Measurements from ENCODE around the gene ADGRL3. TPM values are rescaled to one million over a fixed set of nuclear protein-coding genes. Genes with fewer than 3 reads are reported as not detected.

Gene ADGRL3
- total and polyA plus RNA-seq, 4 donors, result 0.39 to 59.9 (median 2.9) TPM

- Histone ChIP-seq H3K36me3 (ENCODE audit: control insufficient read depth in 4 of 4, insufficient read depth in 4 of 4, low read length in 4 of 4) (no peaks in the 10 kb centered on the region), H3K9ac (ENCODE audit: insufficient read depth in 1 of 2, low read length in 2 of 2) (no peak overlapping the region), H3K9me3 (ENCODE audit: control insufficient read depth in 4 of 4, insufficient read depth in 3 of 4, low read length in 3 of 4) (no peaks in the 10 kb centered on the region), H3K27ac (ENCODE audit: low read depth in 1 of 2, low read length in 1 of 2) (no peak overlapping the region), H3K27me3 (ENCODE audit: control insufficient read depth in 3 of 3, insufficient read depth in 3 of 3, low read length in 2 of 3) (no peaks in the 10 kb centered on the region), H3K4me1 (ENCODE audit: control insufficient read depth in 5 of 5, insufficient read depth in 5 of 5, low read length in 5 of 5) (peaks cover 0 to 1% (median 0%) of the 10 kb centered on the region in 5 donors), H3K4me3 (no peak overlapping the region)
- DNase-seq (no peak), ATAC-seq (ENCODE audit: insufficient read depth, low FRiP score) (no peak)
- WGBS, 2 donors, result 70 to 84% methylated on average over 6 of the region's 6 CpGs
- TF ChIP-seq, protein P1, sequence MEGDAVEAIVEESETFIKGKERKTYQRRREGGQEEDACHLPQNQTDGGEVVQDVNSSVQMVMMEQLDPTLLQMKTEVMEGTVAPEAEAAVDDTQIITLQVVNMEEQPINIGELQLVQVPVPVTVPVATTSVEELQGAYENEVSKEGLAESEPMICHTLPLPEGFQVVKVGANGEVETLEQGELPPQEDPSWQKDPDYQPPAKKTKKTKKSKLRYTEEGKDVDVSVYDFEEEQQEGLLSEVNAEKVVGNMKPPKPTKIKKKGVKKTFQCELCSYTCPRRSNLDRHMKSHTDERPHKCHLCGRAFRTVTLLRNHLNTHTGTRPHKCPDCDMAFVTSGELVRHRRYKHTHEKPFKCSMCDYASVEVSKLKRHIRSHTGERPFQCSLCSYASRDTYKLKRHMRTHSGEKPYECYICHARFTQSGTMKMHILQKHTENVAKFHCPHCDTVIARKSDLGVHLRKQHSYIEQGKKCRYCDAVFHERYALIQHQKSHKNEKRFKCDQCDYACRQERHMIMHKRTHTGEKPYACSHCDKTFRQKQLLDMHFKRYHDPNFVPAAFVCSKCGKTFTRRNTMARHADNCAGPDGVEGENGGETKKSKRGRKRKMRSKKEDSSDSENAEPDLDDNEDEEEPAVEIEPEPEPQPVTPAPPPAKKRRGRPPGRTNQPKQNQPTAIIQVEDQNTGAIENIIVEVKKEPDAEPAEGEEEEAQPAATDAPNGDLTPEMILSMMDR (IDR thresholded peaks at IDR 0.05; ENCODE audit: control extremely low read depth, extremely low read depth), result no peak
Measured at GRCh38 chr4:61294936-61295335, 94.8 kb downstream of the ADGRL3 start.

- TF ChIP-seq, protein P1 (IDR thresholded peaks at IDR 0.05; ENCODE audit: control extremely low read depth, extremely low read depth), result no peak
- peak in 1 of 3 donors; percentile 23 for DNase-seq
- ATAC-seq (ENCODE audit: insufficient read depth, low FRiP score), result no peak
- no peak overlapping the region for H3K4me3 ChIP-seq
- no peak overlapping the region for H3K9ac ChIP-seq (ENCODE audit: insufficient read depth in 1 of 2, low read length in 2 of 2)
- peaks cover 0 to 3% (median 0%) of the 10 kb centered on the region in 5 donors for H3K4me1 ChIP-seq (ENCODE audit: control insufficient read depth in 5 of 5, insufficient read depth in 5 of 5, low read length in 5 of 5)
- H3K27ac ChIP-seq (ENCODE audit: low read depth in 1 of 2, low read length in 1 of 2), result no peak overlapping the region
- H3K9me3 ChIP-seq (ENCODE audit: control insufficient read depth in 4 of 4, insufficient read depth in 3 of 4, low read length in 3 of 4), result no peaks in the 10 kb centered on the region
- H3K36me3 ChIP-seq (ENCODE audit: control insufficient read depth in 4 of 4, insufficient read depth in 4 of 4, low read length in 4 of 4), result no peaks in the 10 kb centered on the region
- 76 to 79% methylated on average over 2 of the region's 2 CpGs for WGBS, 2 donors
- no peaks in the 10 kb centered on the region for H3K27me3 ChIP-seq (ENCODE audit: control insufficient read depth in 3 of 3, insufficient read depth in 3 of 3, low read length in 2 of 3)
Measured at GRCh38 chr4:61296144-61296543, 96.0 kb downstream of the ADGRL3 start.

- Histone ChIP-seq H3K9me3 (ENCODE audit: control insufficient read depth in 4 of 4, insufficient read depth in 3 of 4, low read length in 3 of 4) (no peaks in the 10 kb centered on the region), H3K4me3 (no peak overlapping the region), H3K9ac (ENCODE audit: insufficient read depth in 1 of 2, low read length in 2 of 2) (no peak overlapping the region), H3K27ac (ENCODE audit: low read depth in 1 of 2, low read length in 1 of 2) (no peak overlapping the region), H3K27me3 (ENCODE audit: control insufficient read depth in 3 of 3, insufficient read depth in 3 of 3, low read length in 2 of 3) (no peaks in the 10 kb centered on the region), H3K4me1 (ENCODE audit: control insufficient read depth in 5 of 5, insufficient read depth in 5 of 5, low read length in 5 of 5) (peaks cover 0 to 6% (median 0%) of the 10 kb centered on the region in 5 donors), H3K36me3 (ENCODE audit: control insufficient read depth in 4 of 4, insufficient read depth in 4 of 4, low read length in 4 of 4) (no peaks in the 10 kb centered on the region)
- TF ChIP-seq, protein P1 (IDR thresholded peaks at IDR 0.05; ENCODE audit: control extremely low read depth, extremely low read depth), result no peak
- no peak for DNase-seq
- no peak for ATAC-seq (ENCODE audit: insufficient read depth, low FRiP score)
- WGBS, 2 donors, result 58 to 75% methylated on average over 4 of the region's 4 CpGs
Measured at GRCh38 chr4:61298178-61298740, 98.1 kb downstream of the ADGRL3 start.

GRCh38 chr4:61299316-61299715 is 99.2 kb downstream of the ADGRL3 start:
- no peak for ATAC-seq (ENCODE audit: insufficient read depth, low FRiP score)
- H3K9ac ChIP-seq (ENCODE audit: insufficient read depth in 1 of 2, low read length in 2 of 2), result no peak overlapping the region
- TF ChIP-seq, protein P1 (IDR thresholded peaks at IDR 0.05; ENCODE audit: control extremely low read depth, extremely low read depth), result no peak
- H3K4me3 ChIP-seq, result no peak overlapping the region
- no peak overlapping the region for H3K27ac ChIP-seq (ENCODE audit: low read depth in 1 of 2, low read length in 1 of 2)
- H3K36me3 ChIP-seq (ENCODE audit: control insufficient read depth in 4 of 4, insufficient read depth in 4 of 4, low read length in 4 of 4), result no peaks in the 10 kb centered on the region
- WGBS, 2 donors, result 70 to 76% methylated on average over 4 of the region's 4 CpGs
- H3K27me3 ChIP-seq (ENCODE audit: control insufficient read depth in 3 of 3, insufficient read depth in 3 of 3, low read length in 2 of 3), result no peaks in the 10 kb centered on the region
- H3K4me1 ChIP-seq (ENCODE audit: control insufficient read depth in 5 of 5, insufficient read depth in 5 of 5, low read length in 5 of 5), result peaks cover 0 to 6% (median 0%) of the 10 kb centered on the region in 5 donors
- no peaks in the 10 kb centered on the region for H3K9me3 ChIP-seq (ENCODE audit: control insufficient read depth in 4 of 4, insufficient read depth in 3 of 4, low read length in 3 of 4)
- DNase-seq, result peak in 2 of 3 donors; percentile 13 to 29
